PFSK-1 (cell line): ENCODE data around the gene CEMIP2.

ENCODE experiments used
- FOXP2 ChIP-seq: optimal IDR thresholded peaks from 2 replicates; pipeline ENCODE3; 2011; ENCODE audit warnings: borderline replicate concordance, control low read depth, inconsistent platforms; ENCODE audit not compliant: insufficient read depth; ENCODE audit errors: extremely low read length, extremely low read depth
- POLR2AphosphoS5 ChIP-seq: IDR thresholded peaks from 2 replicates; pipeline ENCODE4 v1.6.1; 2012; ENCODE audit warnings: low read depth, mild to moderate bottlenecking, control low read depth, low read length, moderate library complexity
- SIN3A ChIP-seq: IDR thresholded peaks from 2 replicates; pipeline ENCODE4 v1.6.1; 2012; ENCODE audit warnings: mild to moderate bottlenecking, low read length, moderate library complexity, borderline replicate concordance; ENCODE audit not compliant: insufficient read depth
- TAF1 ChIP-seq: IDR thresholded peaks from 2 replicates; pipeline ENCODE4 v1.6.1; 2012; ENCODE audit warnings: low read length, control low read depth, borderline replicate concordance; ENCODE audit not compliant: insufficient read depth
- TF ChIP-seq, protein P1 (sequence below), 2 experiments: IDR thresholded peaks; 2 replicates each; pipeline versions ENCODE4 v1.6.1 to v1.8.0; 2011 to 2012; ENCODE audit warnings: low read depth in 2 of 2, low read length in 2 of 2, control low read depth in 1 of 2, inconsistent platforms in 1 of 2, mild to moderate bottlenecking in 1 of 2, moderate library complexity in 1 of 2; ENCODE audit not compliant: insufficient read depth in 1 of 2

GRCh38 chr9:71764463-71764862, 3.9 kb downstream of the CEMIP2 start:
- TF ChIP-seq, protein P1, sequence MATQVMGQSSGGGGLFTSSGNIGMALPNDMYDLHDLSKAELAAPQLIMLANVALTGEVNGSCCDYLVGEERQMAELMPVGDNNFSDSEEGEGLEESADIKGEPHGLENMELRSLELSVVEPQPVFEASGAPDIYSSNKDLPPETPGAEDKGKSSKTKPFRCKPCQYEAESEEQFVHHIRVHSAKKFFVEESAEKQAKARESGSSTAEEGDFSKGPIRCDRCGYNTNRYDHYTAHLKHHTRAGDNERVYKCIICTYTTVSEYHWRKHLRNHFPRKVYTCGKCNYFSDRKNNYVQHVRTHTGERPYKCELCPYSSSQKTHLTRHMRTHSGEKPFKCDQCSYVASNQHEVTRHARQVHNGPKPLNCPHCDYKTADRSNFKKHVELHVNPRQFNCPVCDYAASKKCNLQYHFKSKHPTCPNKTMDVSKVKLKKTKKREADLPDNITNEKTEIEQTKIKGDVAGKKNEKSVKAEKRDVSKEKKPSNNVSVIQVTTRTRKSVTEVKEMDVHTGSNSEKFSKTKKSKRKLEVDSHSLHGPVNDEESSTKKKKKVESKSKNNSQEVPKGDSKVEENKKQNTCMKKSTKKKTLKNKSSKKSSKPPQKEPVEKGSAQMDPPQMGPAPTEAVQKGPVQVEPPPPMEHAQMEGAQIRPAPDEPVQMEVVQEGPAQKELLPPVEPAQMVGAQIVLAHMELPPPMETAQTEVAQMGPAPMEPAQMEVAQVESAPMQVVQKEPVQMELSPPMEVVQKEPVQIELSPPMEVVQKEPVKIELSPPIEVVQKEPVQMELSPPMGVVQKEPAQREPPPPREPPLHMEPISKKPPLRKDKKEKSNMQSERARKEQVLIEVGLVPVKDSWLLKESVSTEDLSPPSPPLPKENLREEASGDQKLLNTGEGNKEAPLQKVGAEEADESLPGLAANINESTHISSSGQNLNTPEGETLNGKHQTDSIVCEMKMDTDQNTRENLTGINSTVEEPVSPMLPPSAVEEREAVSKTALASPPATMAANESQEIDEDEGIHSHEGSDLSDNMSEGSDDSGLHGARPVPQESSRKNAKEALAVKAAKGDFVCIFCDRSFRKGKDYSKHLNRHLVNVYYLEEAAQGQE (IDR thresholded peaks at IDR 0.05; ENCODE audit: insufficient read depth in 1 of 2, low read depth in 2 of 2, low read length in 2 of 2): no peak
- no peak for TF ChIP-seq POLR2AphosphoS5
- TF ChIP-seq FOXP2: no peak
- TF ChIP-seq SIN3A: no peak
- TF ChIP-seq TAF1: no peak
